Jurkat, Clone E6-1 (cell line): ENCODE measurements around the gene AUTS2.

Experiments
- DNase-seq: peaks from one replicate; pipeline ENCODE4 v3.0.0-alpha.2; 2011; ENCODE audit warnings: low read depth, low spot score
- H3K4me3 ChIP-seq: 2 replicates; pipeline ENCODE4 v1.5.1; 2011; ENCODE audit warnings: mild to moderate bottlenecking, low read length, control low read depth, moderate library complexity

The AUTS2 gene

GRCh38 chr7:69882269-69882668, 284.0 kb downstream of the AUTS2 start:
- no peak for DNase-seq
- no peak overlapping the region for H3K4me3 ChIP-seq

GRCh38 chr7:69883399-69883891, 285.2 kb downstream of the AUTS2 start:
- DNase-seq = no peak
- H3K4me3 ChIP-seq = no peak overlapping the region

GRCh38 chr7:69885431-69885830, 287.2 kb downstream of the AUTS2 start:
- no peak for DNase-seq

GRCh38 chr7:69889338-69889975, 291.2 kb downstream of the AUTS2 start:
- H3K4me3 ChIP-seq = no peak overlapping the region
- DNase-seq = peak; percentile 23

More at GRCh38 chr7:69885431-69885830, 287.2 kb downstream of the AUTS2 start:
- H3K4me3 ChIP-seq = no peak overlapping the region

GRCh38 chr7:69889976-69890351, 291.7 kb downstream of the AUTS2 start:
- H3K4me3 ChIP-seq = no peak overlapping the region
- DNase-seq = no peak

- no peak for DNase-seq
Measured at GRCh38 chr7:69892790-69893189, 294.5 kb downstream of the AUTS2 start.

GRCh38 chr7:69893906-69894305, 295.6 kb downstream of the AUTS2 start:
- no peak for DNase-seq
- H3K4me3 ChIP-seq = no peak overlapping the region

More at GRCh38 chr7:69892790-69893189, 294.5 kb downstream of the AUTS2 start:
- no peak overlapping the region for H3K4me3 ChIP-seq

GRCh38 chr7:69895446-69895845, 297.2 kb downstream of the AUTS2 start:
- DNase-seq = no peak
- H3K4me3 ChIP-seq = no peak overlapping the region

- no peak overlapping the region for H3K4me3 ChIP-seq
- peak; percentile 38 for DNase-seq
Measured at GRCh38 chr7:69896121-69896520, 297.8 kb downstream of the AUTS2 start.

GRCh38 chr7:69898189-69898588, 299.9 kb downstream of the AUTS2 start:
- DNase-seq = no peak
- H3K4me3 ChIP-seq = no peak overlapping the region

GRCh38 chr7:69903410-69903809, 305.1 kb downstream of the AUTS2 start:
- H3K4me3 ChIP-seq = no peak overlapping the region
- DNase-seq = no peak

- no peak overlapping the region for H3K4me3 ChIP-seq
Measured at GRCh38 chr7:69906283-69906995, 308.2 kb downstream of the AUTS2 start.

GRCh38 chr7:69907720-69908119, 309.4 kb downstream of the AUTS2 start:
- H3K4me3 ChIP-seq = no peak overlapping the region
- no peak for DNase-seq

More at GRCh38 chr7:69906283-69906995, 308.2 kb downstream of the AUTS2 start:
- peak; percentile 38 for DNase-seq

- no peak for DNase-seq
- H3K4me3 ChIP-seq = no peak overlapping the region
Measured at GRCh38 chr7:69908454-69908853, 310.2 kb downstream of the AUTS2 start.

- H3K4me3 ChIP-seq = no peak overlapping the region
- no peak for DNase-seq
Measured at GRCh38 chr7:69910150-69910549, 311.9 kb downstream of the AUTS2 start.

- DNase-seq = no peak
- H3K4me3 ChIP-seq = no peak overlapping the region
Measured at GRCh38 chr7:69911337-69911736, 313.1 kb downstream of the AUTS2 start.

GRCh38 chr7:69912141-69912540, 313.9 kb downstream of the AUTS2 start:
- H3K4me3 ChIP-seq = no peak overlapping the region
- no peak for DNase-seq

GRCh38 chr7:69912846-69913245, 314.6 kb downstream of the AUTS2 start:
- H3K4me3 ChIP-seq = no peak overlapping the region
- no peak for DNase-seq

- H3K4me3 ChIP-seq = no peak overlapping the region
- DNase-seq = no peak
Measured at GRCh38 chr7:69919426-69920111, 321.3 kb downstream of the AUTS2 start.

GRCh38 chr7:69920797-69921196, 322.5 kb downstream of the AUTS2 start:
- no peak for DNase-seq
- H3K4me3 ChIP-seq = no peak overlapping the region
